OCI-LY1 (cell line): Measurements from ENCODE around the gene ICA1.

Experiments used
- H2AFZ ChIP-seq: fragments of 200-600 bp; sonication (generic), shearing (Covaris generic); 2 replicates; pipeline ENCODE4 v1.6.0; 2014; ENCODE audit warnings: antibody characterized with exemption, mild to moderate bottlenecking, low read length
- H3F3A ChIP-seq: fragments of 200-600 bp; sonication (generic), shearing (Covaris generic); 2 replicates; pipeline ENCODE4 v1.6.0; 2014; ENCODE audit warnings: mild to moderate bottlenecking, antibody characterized with exemption, low read length, moderate library complexity; ENCODE audit not compliant: insufficient read depth
- H3K27ac ChIP-seq: fragments of 200-600 bp; sonication (generic); 2 replicates; pipeline ENCODE4 v1.5.1; 2014; ENCODE audit warnings: low read length, mixed run types, mild to moderate bottlenecking, low read depth; ENCODE audit not compliant: poor library complexity, severe bottlenecking
- H3K27me3 ChIP-seq: fragments of 200-600 bp; sonication (generic); 2 replicates; pipeline ENCODE4 v1.6.0; 2014; ENCODE audit warnings: antibody characterized with exemption, mild to moderate bottlenecking, low read length, moderate library complexity; ENCODE audit not compliant: insufficient read depth
- H3K36me3 ChIP-seq: fragments of 200-600 bp; sonication (generic); 2 replicates; pipeline ENCODE4 v1.6.1; 2014; ENCODE audit warnings: mild to moderate bottlenecking, antibody characterized with exemption, low read length, moderate library complexity, mixed read lengths; ENCODE audit not compliant: insufficient read depth
- H3K4me1 ChIP-seq: fragments of 200-600 bp; sonication (generic); 2 replicates; pipeline ENCODE4 v1.5.1; 2014; ENCODE audit warnings: mild to moderate bottlenecking, low read length, moderate library complexity; ENCODE audit not compliant: insufficient read depth, severe bottlenecking
- H3K4me2 ChIP-seq: fragments of 200-600 bp; sonication (generic), shearing (Covaris generic); 2 replicates; pipeline ENCODE4 v1.6.1; 2014; ENCODE audit warnings: low read length
- H3K4me3 ChIP-seq: fragments of 200-600 bp; sonication (generic); 2 replicates; pipeline ENCODE4 v1.5.1; 2014; ENCODE audit warnings: low read length, low read depth, mild to moderate bottlenecking, mixed read lengths; ENCODE audit not compliant: poor library complexity, severe bottlenecking
- H3K79me2 ChIP-seq: fragments of 200-600 bp; shearing (Covaris generic); 2 replicates; pipeline ENCODE4 v1.6.1; 2016; ENCODE audit warnings: mixed run types, low read length, mixed read lengths; ENCODE audit not compliant: insufficient read depth
- H3K9ac ChIP-seq: fragments of 200-600 bp; sonication (generic), shearing (Covaris generic); 2 replicates; pipeline ENCODE4 v1.6.1; 2014; ENCODE audit warnings: mild to moderate bottlenecking, low read length, mixed read lengths
- H3K9me2 ChIP-seq: fragments of 200-600 bp; sonication (generic), shearing (Covaris generic); 2 replicates; pipeline ENCODE4 v1.6.1; 2014; ENCODE audit warnings: low read depth, mild to moderate bottlenecking, low read length, mixed read lengths
- H3K9me3 ChIP-seq: fragments of 200-600 bp; shearing (Covaris generic); 2 replicates; pipeline ENCODE4 v1.6.1; 2014; ENCODE audit warnings: low read length, mixed read lengths
- H4K20me1 ChIP-seq: fragments of 200-600 bp; sonication (generic), shearing (Covaris generic); 2 replicates; pipeline ENCODE4 v1.6.0; 2016; ENCODE audit warnings: mild to moderate bottlenecking, low read length; ENCODE audit not compliant: insufficient read depth
- EZH2 ChIP-seq: fragments of 200-600 bp; sonication (generic), shearing (Covaris generic); IDR thresholded peaks from 2 replicates; pipeline ENCODE4 v1.8.0; 2017; ENCODE audit warnings: borderline replicate concordance, mixed run types, mild to moderate bottlenecking, antibody characterized with exemption, low read length, moderate library complexity, mixed read lengths
- TF ChIP-seq, protein P1 (sequence below): fragments of 200-600 bp; sonication (generic), shearing (Covaris generic); IDR thresholded peaks from 2 replicates; pipeline ENCODE4 v1.5.1; 2017; ENCODE audit warnings: mild to moderate bottlenecking, antibody characterized with exemption, low read length, moderate library complexity, mixed read lengths

The ICA1 gene

DNA sequence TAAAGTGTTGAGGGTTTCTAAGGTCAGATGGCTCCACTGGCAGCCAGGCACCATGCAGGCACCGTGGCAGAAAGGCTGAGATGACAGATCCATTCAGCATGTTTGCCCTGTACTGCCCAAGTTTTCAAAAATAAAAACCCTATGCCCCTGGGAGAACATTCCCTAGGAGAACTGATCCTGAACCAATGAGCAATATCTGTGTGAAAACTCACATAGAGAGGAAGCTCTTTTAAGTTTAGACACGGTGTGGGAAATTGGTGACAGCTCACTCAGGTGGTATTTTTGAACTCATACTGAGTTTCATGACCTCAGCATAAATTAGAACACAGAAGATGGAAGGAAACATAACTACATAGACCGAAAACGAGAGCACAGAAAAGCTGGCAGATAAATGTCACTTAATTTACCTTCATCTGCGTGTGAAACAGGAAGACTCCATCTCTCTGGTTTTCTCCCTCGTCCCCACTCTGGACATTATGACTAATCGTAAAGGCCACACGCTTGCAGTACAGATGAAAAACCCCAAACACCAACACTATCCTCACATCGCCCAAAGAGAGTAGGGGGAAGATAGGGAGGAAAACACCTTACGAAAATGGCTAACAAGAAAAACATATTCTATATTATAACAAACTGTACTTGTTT, 127.8 kb downstream of the ICA1 start:
- Histone ChIP-seq H3K4me2 (no peak overlapping the region), H3K27me3 (no peaks in the 10 kb centered on the region), H3K9ac (no peak overlapping the region), H3F3A (no peaks in the 10 kb centered on the region), H3K4me1 (peaks cover 25% of the 10 kb centered on the region), H3K36me3 (no peaks in the 10 kb centered on the region), H4K20me1 (no peaks in the 10 kb centered on the region), H2AFZ (no peak overlapping the region), H3K9me3 (no peaks in the 10 kb centered on the region), H3K79me2 (no peaks in the 10 kb centered on the region), H3K27ac (no peak overlapping the region), H3K4me3 (no peak overlapping the region), H3K9me2 (no peaks in the 10 kb centered on the region)
- TF ChIP-seq, protein P1, sequence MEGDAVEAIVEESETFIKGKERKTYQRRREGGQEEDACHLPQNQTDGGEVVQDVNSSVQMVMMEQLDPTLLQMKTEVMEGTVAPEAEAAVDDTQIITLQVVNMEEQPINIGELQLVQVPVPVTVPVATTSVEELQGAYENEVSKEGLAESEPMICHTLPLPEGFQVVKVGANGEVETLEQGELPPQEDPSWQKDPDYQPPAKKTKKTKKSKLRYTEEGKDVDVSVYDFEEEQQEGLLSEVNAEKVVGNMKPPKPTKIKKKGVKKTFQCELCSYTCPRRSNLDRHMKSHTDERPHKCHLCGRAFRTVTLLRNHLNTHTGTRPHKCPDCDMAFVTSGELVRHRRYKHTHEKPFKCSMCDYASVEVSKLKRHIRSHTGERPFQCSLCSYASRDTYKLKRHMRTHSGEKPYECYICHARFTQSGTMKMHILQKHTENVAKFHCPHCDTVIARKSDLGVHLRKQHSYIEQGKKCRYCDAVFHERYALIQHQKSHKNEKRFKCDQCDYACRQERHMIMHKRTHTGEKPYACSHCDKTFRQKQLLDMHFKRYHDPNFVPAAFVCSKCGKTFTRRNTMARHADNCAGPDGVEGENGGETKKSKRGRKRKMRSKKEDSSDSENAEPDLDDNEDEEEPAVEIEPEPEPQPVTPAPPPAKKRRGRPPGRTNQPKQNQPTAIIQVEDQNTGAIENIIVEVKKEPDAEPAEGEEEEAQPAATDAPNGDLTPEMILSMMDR: no peak
- TF ChIP-seq EZH2: no peak

DNA sequence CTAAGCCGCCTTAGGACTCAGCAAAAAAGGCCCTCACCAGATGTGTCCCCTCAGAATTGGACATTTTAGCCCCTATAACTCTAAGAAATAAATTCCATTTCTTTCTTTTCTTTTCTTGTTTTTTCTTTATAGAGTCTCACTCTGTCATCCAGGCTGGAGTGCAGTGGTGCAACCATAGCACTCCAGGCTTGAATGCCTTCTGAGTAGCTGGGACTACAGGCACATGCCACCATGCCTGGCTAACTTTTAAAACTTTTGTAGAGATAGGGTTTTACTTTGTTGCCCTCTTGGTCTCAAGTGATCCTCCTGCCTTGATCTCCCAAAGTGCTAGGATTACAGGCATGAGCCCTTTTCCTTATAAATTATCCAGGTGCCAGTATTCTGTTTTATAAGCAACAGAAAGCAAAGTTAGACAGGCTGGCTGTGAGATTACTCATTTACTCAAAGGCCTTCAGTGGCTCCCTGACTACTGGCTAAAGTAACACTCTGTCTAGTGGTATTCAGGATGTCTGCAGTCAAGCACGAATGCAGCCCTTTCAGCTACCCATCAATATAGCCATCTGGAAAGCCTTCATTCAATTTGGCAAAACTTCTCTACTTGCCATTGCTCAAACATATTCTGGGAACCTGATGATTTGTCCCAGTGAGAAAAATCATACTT, 128.6 kb downstream of the ICA1 start:
- TF ChIP-seq, protein P1: no peak
- Histone ChIP-seq H3K36me3 (no peaks in the 10 kb centered on the region), H3K9me2 (no peaks in the 10 kb centered on the region), H3K4me1 (peaks cover 34% of the 10 kb centered on the region), H3F3A (no peaks in the 10 kb centered on the region), H3K4me3 (no peak overlapping the region), H3K9ac (no peak overlapping the region), H3K9me3 (no peaks in the 10 kb centered on the region), H2AFZ (no peak overlapping the region), H4K20me1 (no peaks in the 10 kb centered on the region), H3K27ac (no peak overlapping the region), H3K79me2 (no peaks in the 10 kb centered on the region), H3K27me3 (no peaks in the 10 kb centered on the region), H3K4me2 (no peak overlapping the region)

DNA sequence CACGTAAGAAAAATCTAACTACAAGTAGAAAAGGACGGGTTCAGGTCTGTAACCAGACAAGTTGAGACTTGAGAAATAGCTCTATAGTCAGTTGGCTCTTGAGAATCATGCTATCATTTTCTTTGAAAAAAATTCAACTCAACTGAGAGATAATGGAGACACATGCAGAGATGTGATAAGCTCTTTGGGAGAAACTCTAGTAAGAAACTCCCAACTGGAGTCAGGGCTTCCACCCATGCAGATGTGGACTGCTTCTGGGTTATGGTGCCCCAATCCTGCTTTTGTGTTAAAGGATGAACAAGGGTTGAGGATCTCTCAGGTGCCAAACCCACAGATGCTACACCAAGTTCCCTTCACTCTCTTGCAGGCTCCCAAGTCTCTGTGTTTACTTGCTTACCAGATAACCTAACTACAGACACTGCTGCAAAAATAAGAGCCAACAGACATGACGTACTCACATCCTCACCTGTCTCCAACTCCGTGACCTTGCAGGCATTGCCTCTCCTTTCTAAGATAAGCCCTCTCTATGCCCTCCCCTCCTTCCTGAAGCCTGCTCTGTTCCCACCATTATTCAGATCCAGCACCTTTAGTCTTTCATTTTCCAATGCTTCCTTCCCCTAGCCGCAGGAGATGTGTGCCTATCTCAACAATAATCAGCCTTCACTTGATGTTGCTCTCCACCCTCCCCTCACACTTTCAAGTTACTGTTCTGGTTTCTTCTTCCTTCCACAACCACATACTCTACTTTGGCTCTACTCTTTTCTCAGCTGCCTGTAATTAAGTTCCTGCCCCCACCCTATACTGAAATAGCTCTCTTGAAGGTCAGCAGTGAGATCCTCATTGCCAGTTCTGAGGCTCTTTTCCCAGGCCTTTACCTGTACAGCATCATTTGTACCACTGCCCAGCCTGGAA, 130.0 kb downstream of the ICA1 start:
- H3K9me2 ChIP-seq: no peaks in the 10 kb centered on the region
- H3K9ac ChIP-seq: no peak overlapping the region
- H2AFZ ChIP-seq: no peak overlapping the region
- peaks cover 39% of the 10 kb centered on the region for H3K4me1 ChIP-seq
- H3K9me3 ChIP-seq: no peaks in the 10 kb centered on the region
- peak overlapping the region; percentile 24 for H3K27ac ChIP-seq
- no peak overlapping the region for H3K4me3 ChIP-seq
- no peak overlapping the region for H3K4me2 ChIP-seq
- no peaks in the 10 kb centered on the region for H3K36me3 ChIP-seq
- TF ChIP-seq EZH2: no peak
- TF ChIP-seq, protein P1: no peak
- H3K79me2 ChIP-seq: no peaks in the 10 kb centered on the region
- no peaks in the 10 kb centered on the region for H4K20me1 ChIP-seq
- no peaks in the 10 kb centered on the region for H3K27me3 ChIP-seq
- no peaks in the 10 kb centered on the region for H3F3A ChIP-seq
